DND-41 (cell line): ENCODE measurements around the gene STK11.
"Not testable (repeated sequence)": the region's sequence is repeated elsewhere in the genome, so short reads cannot be mapped to it uniquely, and the experiment has no call there.

ENCODE experiments used
- EZH2 ChIP-seq: IDR thresholded peaks from 3 replicates; pipeline ENCODE4 v1.6.1; 2012; ENCODE audit warnings: borderline replicate concordance, low read depth, mild to moderate bottlenecking, moderate library complexity, low read length, inconsistent platforms; ENCODE audit not compliant: severe bottlenecking
- TF ChIP-seq, protein P1 (sequence below): IDR thresholded peaks from 2 replicates; pipeline ENCODE4 v1.5.1; 2012; ENCODE audit warnings: borderline replicate concordance, low read length, moderate library complexity, mild to moderate bottlenecking; ENCODE audit not compliant: poor library complexity, severe bottlenecking; ENCODE audit errors: extremely low read depth

GRCh38 chr19:1246265-1247087 is 40.9 kb downstream of the STK11 start:
- TF ChIP-seq, protein P1, sequence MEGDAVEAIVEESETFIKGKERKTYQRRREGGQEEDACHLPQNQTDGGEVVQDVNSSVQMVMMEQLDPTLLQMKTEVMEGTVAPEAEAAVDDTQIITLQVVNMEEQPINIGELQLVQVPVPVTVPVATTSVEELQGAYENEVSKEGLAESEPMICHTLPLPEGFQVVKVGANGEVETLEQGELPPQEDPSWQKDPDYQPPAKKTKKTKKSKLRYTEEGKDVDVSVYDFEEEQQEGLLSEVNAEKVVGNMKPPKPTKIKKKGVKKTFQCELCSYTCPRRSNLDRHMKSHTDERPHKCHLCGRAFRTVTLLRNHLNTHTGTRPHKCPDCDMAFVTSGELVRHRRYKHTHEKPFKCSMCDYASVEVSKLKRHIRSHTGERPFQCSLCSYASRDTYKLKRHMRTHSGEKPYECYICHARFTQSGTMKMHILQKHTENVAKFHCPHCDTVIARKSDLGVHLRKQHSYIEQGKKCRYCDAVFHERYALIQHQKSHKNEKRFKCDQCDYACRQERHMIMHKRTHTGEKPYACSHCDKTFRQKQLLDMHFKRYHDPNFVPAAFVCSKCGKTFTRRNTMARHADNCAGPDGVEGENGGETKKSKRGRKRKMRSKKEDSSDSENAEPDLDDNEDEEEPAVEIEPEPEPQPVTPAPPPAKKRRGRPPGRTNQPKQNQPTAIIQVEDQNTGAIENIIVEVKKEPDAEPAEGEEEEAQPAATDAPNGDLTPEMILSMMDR = not testable (repeated sequence)
- TF ChIP-seq EZH2 = not testable (repeated sequence)
